ENCODE results near the gene CDK10.

DNA sequence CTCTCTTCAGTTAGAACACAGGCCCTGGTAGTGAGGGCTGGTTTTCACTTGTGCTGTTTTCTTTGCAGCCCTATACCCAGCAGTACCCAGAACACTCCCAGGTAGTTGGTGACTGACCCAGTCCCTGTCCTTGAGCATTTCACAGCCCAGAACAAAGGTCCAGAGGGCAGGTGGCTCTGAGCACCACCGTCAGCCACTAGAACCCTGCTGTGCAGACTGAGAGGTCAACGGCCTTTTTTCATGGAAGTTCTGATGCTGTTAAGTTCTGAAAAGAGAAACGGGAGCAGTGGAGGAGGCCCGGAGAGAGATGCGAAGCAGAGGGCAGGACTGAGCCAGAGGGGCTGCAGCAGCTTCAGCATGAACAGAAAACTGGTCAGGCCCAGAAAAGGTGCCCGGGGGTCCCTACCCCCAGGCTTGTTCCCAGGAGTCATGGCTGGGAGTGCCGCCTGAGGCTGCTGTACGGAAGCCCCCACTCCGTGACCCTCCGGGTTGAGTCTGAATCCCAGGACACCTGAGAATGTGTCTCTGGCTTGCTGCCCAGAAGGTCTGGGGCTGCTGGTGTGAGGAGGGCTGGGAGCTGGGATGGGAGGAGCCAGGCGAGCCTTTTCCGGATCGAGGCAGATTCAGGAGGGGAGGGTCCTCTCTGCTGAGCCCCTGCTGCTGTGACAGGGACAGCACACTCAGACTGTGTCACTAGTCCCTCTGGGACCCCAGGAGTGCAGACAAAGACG lies 43.5 kb downstream of the CDK10 start:
- TF ChIP-seq, protein P1, sequence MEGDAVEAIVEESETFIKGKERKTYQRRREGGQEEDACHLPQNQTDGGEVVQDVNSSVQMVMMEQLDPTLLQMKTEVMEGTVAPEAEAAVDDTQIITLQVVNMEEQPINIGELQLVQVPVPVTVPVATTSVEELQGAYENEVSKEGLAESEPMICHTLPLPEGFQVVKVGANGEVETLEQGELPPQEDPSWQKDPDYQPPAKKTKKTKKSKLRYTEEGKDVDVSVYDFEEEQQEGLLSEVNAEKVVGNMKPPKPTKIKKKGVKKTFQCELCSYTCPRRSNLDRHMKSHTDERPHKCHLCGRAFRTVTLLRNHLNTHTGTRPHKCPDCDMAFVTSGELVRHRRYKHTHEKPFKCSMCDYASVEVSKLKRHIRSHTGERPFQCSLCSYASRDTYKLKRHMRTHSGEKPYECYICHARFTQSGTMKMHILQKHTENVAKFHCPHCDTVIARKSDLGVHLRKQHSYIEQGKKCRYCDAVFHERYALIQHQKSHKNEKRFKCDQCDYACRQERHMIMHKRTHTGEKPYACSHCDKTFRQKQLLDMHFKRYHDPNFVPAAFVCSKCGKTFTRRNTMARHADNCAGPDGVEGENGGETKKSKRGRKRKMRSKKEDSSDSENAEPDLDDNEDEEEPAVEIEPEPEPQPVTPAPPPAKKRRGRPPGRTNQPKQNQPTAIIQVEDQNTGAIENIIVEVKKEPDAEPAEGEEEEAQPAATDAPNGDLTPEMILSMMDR (IDR thresholded peaks at IDR 0.05), result no peak
- no peak for TF ChIP-seq POLR2A (IDR thresholded peaks at IDR 0.05)
